Posterior cingulate gyrus (tissue), 11 donors: ENCODE measurements around the gene SYNE1.
"Not testable (repeated sequence)": the region's sequence is repeated elsewhere in the genome, so short reads cannot be mapped to it uniquely, and the experiment has no call there.

Experiments used
- DNase-seq, 10 donors: peaks; one replicate each; pipeline versions ENCODE4 v3.0.0 to v3.0.0-alpha.2; 2020 to 2021; ENCODE audit warnings: mixed read lengths in 3 of 10
- intact Hi-C: fragments of 100-400 bp; cut with DNase I; formaldehyde crosslinking; loops from one replicate; pipeline ENCODE4 v1.15.1; 2023

The SYNE1 gene

GRCh38 chr6:152637296-152638047 is at the start of gene SYNE1:
SYNE1 (minus strand) TSS chr6:152637362; CDS start chr6:152628331, 9,031 bp downstream.
- DNase-seq = no peak
- intact Hi-C loops = no loop called here

GRCh38 chr6:152685819-152686218 is 48.7 kb upstream of the SYNE1 start:
- DNase-seq = peak in 1 of 10 donors; percentile 61
- intact Hi-C loops = no loop called here

GRCh38 chr6:152682935-152683334 is 45.8 kb upstream of the SYNE1 start:
- DNase-seq, intact Hi-C loops: not testable (repeated sequence)

GRCh38 chr6:152682141-152682540 is 45.0 kb upstream of the SYNE1 start:
- intact Hi-C loops = no loop called here
- no peak for DNase-seq

- intact Hi-C loops = no loop called here
- no peak for DNase-seq
Measured at GRCh38 chr6:152680879-152681517, 43.8 kb upstream of the SYNE1 start.

- intact Hi-C loops = no loop called here
- no peak for DNase-seq
Measured at GRCh38 chr6:152680151-152680550, 43.0 kb upstream of the SYNE1 start.

GRCh38 chr6:152673236-152673635 is 36.1 kb upstream of the SYNE1 start:
- intact Hi-C loops = no loop called here

GRCh38 chr6:152671171-152671570 is 34.0 kb upstream of the SYNE1 start:
- DNase-seq = no peak
- intact Hi-C loops = no loop called here

More at GRCh38 chr6:152673236-152673635, 36.1 kb upstream of the SYNE1 start:
- DNase-seq = no peak

- no peak for DNase-seq
Measured at GRCh38 chr6:152669895-152670294, 32.7 kb upstream of the SYNE1 start.

GRCh38 chr6:152661776-152662175 is 24.6 kb upstream of the SYNE1 start:
- DNase-seq = no peak
- intact Hi-C loops = no loop called here

More at GRCh38 chr6:152669895-152670294, 32.7 kb upstream of the SYNE1 start:
- intact Hi-C loops = no loop called here

- intact Hi-C loops = no loop called here
- DNase-seq = no peak
Measured at GRCh38 chr6:152651986-152652385, 14.8 kb upstream of the SYNE1 start.

- no peak for DNase-seq
- intact Hi-C loops = loop anchor here (10.0 kb wide), 1 partner anchor 163 kb away; no protein-coding TSS in a partner anchor
Measured at GRCh38 chr6:152648105-152648504, 10.9 kb upstream of the SYNE1 start.

- intact Hi-C loops = loop anchor here (10.0 kb wide), 1 partner anchor 162 kb away; no protein-coding TSS in a partner anchor
- not testable (repeated sequence) for DNase-seq
Measured at GRCh38 chr6:152646732-152647131, 9.6 kb upstream of the SYNE1 start.

- intact Hi-C loops = loop anchor here (10.0 kb wide), 1 partner anchor 158 kb away; no protein-coding TSS in a partner anchor
- peak; percentile 30 to 93 (median 46) for DNase-seq
Measured at GRCh38 chr6:152642578-152643375, 5.6 kb upstream of the SYNE1 start.

- intact Hi-C loops = no loop called here
- peak in 9 of 10 donors; percentile 16 to 91 (median 46) for DNase-seq
Measured at GRCh38 chr6:152636609-152637295, 410 bp downstream of the SYNE1 start.

- intact Hi-C loops = no loop called here
- DNase-seq = peak; percentile 26 to 92 (median 64)
Measured at GRCh38 chr6:152636021-152636608, 1.0 kb downstream of the SYNE1 start.

- intact Hi-C loops = no loop called here
- peak in 2 of 10 donors; percentile 8 to 42 for DNase-seq
Measured at GRCh38 chr6:152634773-152635172, 2.4 kb downstream of the SYNE1 start.

GRCh38 chr6:152632121-152632782 is 4.9 kb downstream of the SYNE1 start:
- intact Hi-C loops = no loop called here
- DNase-seq = no peak

- intact Hi-C loops = no loop called here
- no peak for DNase-seq
Measured at GRCh38 chr6:152631376-152631775, 5.8 kb downstream of the SYNE1 start.
